Fibroblast of skin of scalp (primary cell): ENCODE data around the gene TRIM44. TPM values are rescaled to one million over a fixed set of nuclear protein-coding genes. Genes with fewer than 3 reads are reported as not detected.
A peak's percentile ranks its signal among the peaks of the same experiment; 100 is the strongest.

Experiments
- DNase-seq: peaks from one replicate; pipeline ENCODE4 v3.0.0-alpha.2; 2013
- polyA plus RNA-seq, 2 experiments: library from polyadenylated mRNA; unstranded; fragments of 120-200 nt; gene quantifications; one replicate each; pipeline ENCODE4 v1.2.1, GENCODE V29; 2013; ENCODE audit not compliant: insufficient read length in 2 of 2

TRIM44 gene
- polyA plus RNA-seq (2013, experiment 1 of 2; ENCODE audit: insufficient read length) = 44.2 TPM
- 49.6 TPM for polyA plus RNA-seq (2013, experiment 2 of 2; ENCODE audit: insufficient read length)

GRCh38 chr11:35662649-35663407, at the start of gene TRIM44:
Gene TRIM44 (plus strand): TSS chr11:35662775. CDS start chr11:35663112, 337 bp downstream.
- DNase-seq = peak; percentile 90

GRCh38 chr11:35614939-35615569, 47.5 kb upstream of the TRIM44 start:
- DNase-seq = no peak

- DNase-seq = peak; percentile 63
Observed at GRCh38 chr11:35615921-35616900, 46.4 kb upstream of the TRIM44 start.

GRCh38 chr11:35617316-35617686, 45.3 kb upstream of the TRIM44 start:
- no peak for DNase-seq

- peak; percentile 93 for DNase-seq
Observed at GRCh38 chr11:35617687-35618496, 44.7 kb upstream of the TRIM44 start, which contains the start of gene FJX1. Gene FJX1 (plus strand): TSS chr11:35618460. CDS start chr11:35618637, 177 bp downstream.

- peak; percentile 49 for DNase-seq
Observed at GRCh38 chr11:35618497-35619115, 44.0 kb upstream of the TRIM44 start.

- peak; percentile 52 for DNase-seq
Observed at GRCh38 chr11:35619116-35619854, 43.3 kb upstream of the TRIM44 start.

GRCh38 chr11:35619855-35620640, 42.5 kb upstream of the TRIM44 start:
- DNase-seq = peak; percentile 40

- DNase-seq = no peak
Observed at GRCh38 chr11:35620795-35621194, 41.8 kb upstream of the TRIM44 start.

- no peak for DNase-seq
Observed at GRCh38 chr11:35621620-35622019, 41.0 kb upstream of the TRIM44 start.

GRCh38 chr11:35622070-35622469, 40.5 kb upstream of the TRIM44 start:
- DNase-seq = peak; percentile 88

- peak; percentile 87 for DNase-seq
Observed at GRCh38 chr11:35623621-35624168, 38.9 kb upstream of the TRIM44 start.

- DNase-seq = no peak
Observed at GRCh38 chr11:35624316-35624715, 38.3 kb upstream of the TRIM44 start.

GRCh38 chr11:35624781-35625180, 37.8 kb upstream of the TRIM44 start:
- peak; percentile 82 for DNase-seq

- no peak for DNase-seq
Observed at GRCh38 chr11:35626501-35626900, 36.1 kb upstream of the TRIM44 start.

- DNase-seq = no peak
Observed at GRCh38 chr11:35629511-35629910, 33.1 kb upstream of the TRIM44 start.

- peak; percentile 99 for DNase-seq
Observed at GRCh38 chr11:35629914-35630313, 32.7 kb upstream of the TRIM44 start.

- peak; percentile 34 for DNase-seq
Observed at GRCh38 chr11:35631891-35632290, 30.7 kb upstream of the TRIM44 start.

GRCh38 chr11:35632301-35632700, 30.3 kb upstream of the TRIM44 start:
- peak; percentile 69 for DNase-seq
